NCI-H526 (cell line): ENCODE measurements around the gene BIK.
"Not testable (repeated sequence)": the region's sequence is repeated elsewhere in the genome, so short reads cannot be mapped to it uniquely, and the experiment has no call there.

Experiments used
- DNase-seq, 2 experiments: peaks; one replicate each; lab custom pipeline; 2025; lab: John Stamatoyannopoulos, UW

The BIK gene

GRCh38 chr22:43136255-43136654, 25.7 kb downstream of the BIK start:
- DNase-seq: peak; percentile 20 to 44

GRCh38 chr22:43136801-43137200, 26.3 kb downstream of the BIK start:
- no peak for DNase-seq

- peak; percentile 22 to 82 for DNase-seq
These were observed 32.5 kb downstream of the BIK start, which contains the start of gene MCAT for GRCh38 chr22:43142880-43143562. TSS of gene MCAT (minus strand) at chr22:43143398. CDS start at chr22:43143348, 50 bp downstream.

GRCh38 chr22:43144949-43145348, 34.4 kb downstream of the BIK start:
- no peak for DNase-seq

GRCh38 chr22:43145371-43145770, 34.8 kb downstream of the BIK start:
- DNase-seq: not testable (repeated sequence)

- DNase-seq: not testable (repeated sequence)
These were observed 35.8 kb downstream of the BIK start for GRCh38 chr22:43146332-43146731.

- no peak for DNase-seq
These were observed 37.3 kb downstream of the BIK start for GRCh38 chr22:43147821-43148220.

GRCh38 chr22:43148581-43148980, 38.0 kb downstream of the BIK start:
- DNase-seq: no peak

GRCh38 chr22:43150731-43151206, 40.2 kb downstream of the BIK start:
- DNase-seq: no peak

- peak in 1 of 2 experiments; percentile 44 for DNase-seq
These were observed 40.9 kb downstream of the BIK start, which contains the start of gene TSPO for GRCh38 chr22:43151251-43152002. TSS of gene TSPO (plus strand) at chr22:43151559. CDS start at chr22:43159239, 7,680 bp downstream.

GRCh38 chr22:43152003-43152356, 41.4 kb downstream of the BIK start:
- DNase-seq: peak in 1 of 2 experiments; percentile 48

GRCh38 chr22:43152357-43153071, 42.0 kb downstream of the BIK start:
- DNase-seq: peak in 1 of 2 experiments; percentile 60

- DNase-seq: no peak
These were observed 43.3 kb downstream of the BIK start for GRCh38 chr22:43153899-43154298.

GRCh38 chr22:43154887-43155536, 44.5 kb downstream of the BIK start:
- no peak for DNase-seq

GRCh38 chr22:43155789-43156188, 45.2 kb downstream of the BIK start:
- DNase-seq: no peak

- no peak for DNase-seq
These were observed 45.9 kb downstream of the BIK start for GRCh38 chr22:43156413-43156812.

- no peak for DNase-seq
These were observed 47.5 kb downstream of the BIK start for GRCh38 chr22:43157874-43158546.

- no peak for DNase-seq
These were observed 48.4 kb downstream of the BIK start for GRCh38 chr22:43158778-43159483.

- peak in 1 of 2 experiments; percentile 16 for DNase-seq
These were observed 49.1 kb downstream of the BIK start for GRCh38 chr22:43159484-43160178.

- no peak for DNase-seq
These were observed 50.1 kb downstream of the BIK start for GRCh38 chr22:43160497-43161126.
